Measurements from ENCODE around the gene HAPLN2.

GRCh38 chr1:156629823-156630449 lies 10.7 kb downstream of the HAPLN2 start:
- no peak for TF ChIP-seq POLR2AphosphoS5 (IDR thresholded peaks at IDR 0.05; ENCODE audit: borderline replicate concordance, low read depth, low read length)
- no peak for TF ChIP-seq EZH2 (IDR thresholded peaks at IDR 0.05)

Data from SK-N-MC (cell line).